ENCODE measurements around the gene PRICKLE1. TPM values are rescaled to one million over a fixed set of nuclear protein-coding genes. Genes with fewer than 3 reads are reported as not detected.

Gene PRICKLE1
- total and polyA plus RNA-seq, 10 of the 15 experiments (the other 5 are each of a cell fraction or from before 2014, with no cell fraction given) = 0.47 to 2.8 (median 0.86) TPM

DNA sequence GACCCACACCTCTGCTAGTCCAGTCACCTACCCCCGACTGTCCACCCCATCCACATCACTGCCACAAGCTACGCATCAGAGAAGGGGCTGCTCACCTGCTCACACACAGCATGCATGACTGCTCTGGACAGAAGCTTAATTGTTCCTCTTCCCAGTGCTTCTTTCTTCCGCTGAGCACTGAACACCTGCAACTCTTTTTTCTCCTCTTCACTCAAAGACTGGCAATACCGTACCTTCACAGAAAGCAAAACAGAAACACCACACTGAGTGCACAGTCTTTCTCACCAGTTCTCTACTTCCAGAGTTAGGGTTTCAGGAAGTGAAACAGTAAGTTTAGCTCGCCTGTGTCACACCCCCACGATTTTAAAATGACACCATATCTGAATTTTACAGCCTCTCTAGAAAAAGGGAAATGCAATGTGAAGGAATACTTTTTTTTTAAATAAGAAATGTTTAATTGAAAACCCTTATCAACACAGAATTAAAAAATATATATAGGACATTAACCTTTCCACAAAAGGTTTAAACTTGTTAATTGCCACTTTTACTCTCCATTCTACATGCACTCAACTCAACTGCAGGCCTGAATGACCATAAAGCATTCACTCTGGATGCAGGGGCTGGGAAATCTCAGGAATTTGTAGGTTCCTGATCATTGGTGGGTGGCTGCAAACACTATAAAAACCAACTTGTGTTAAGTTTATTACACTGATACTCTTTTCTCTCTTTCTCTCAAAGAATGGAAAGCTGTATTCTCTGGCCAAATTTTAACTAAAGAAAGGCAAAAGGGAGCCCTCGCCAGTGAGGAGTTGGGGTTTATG, 120.0 kb downstream of the PRICKLE1 start (continued):
- peak; percentile 12; the same call in 1 of the 2 replicates for TF ChIP-seq TARDBP (IDR thresholded peaks at IDR 0.05; ENCODE audit: borderline replicate concordance)
- no peak; a peak in 1 of 3 replicates for TF ChIP-seq EGR1 (IDR thresholded peaks at IDR 0.05; ENCODE audit: borderline replicate concordance in 1 of 2, low read depth in 2 of 2, low read length in 2 of 2)
- no peak for TF ChIP-seq KDM1A (IDR thresholded peaks at IDR 0.05; ENCODE audit: borderline replicate concordance)
- TF ChIP-seq JUNB (IDR thresholded peaks at IDR 0.05) = 0 out of 2 replicates have a peak, but pooled peaks have one; percentile 18
- TF ChIP-seq CBX5 (IDR thresholded peaks at IDR 0.05; ENCODE audit: low read depth) = peak; percentile 71; the same call in 1 of the 2 replicates
- TF ChIP-seq POLR2AphosphoS2 (IDR thresholded peaks at IDR 0.05; ENCODE audit: low read depth, low read length) = no peak
- TF ChIP-seq TCF12 (IDR thresholded peaks at IDR 0.05; ENCODE audit: low read depth, low read length) = 0 out of 2 replicates have a peak, but pooled peaks have one; percentile 24
- TF ChIP-seq SIN3A (IDR thresholded peaks at IDR 0.05; ENCODE audit: low read depth, low read length) = no peak
- no peak for TF ChIP-seq EZH2 (IDR thresholded peaks at IDR 0.05; ENCODE audit: borderline replicate concordance, control insufficient read depth, low read depth, low read length)
- TF ChIP-seq, protein P1, sequence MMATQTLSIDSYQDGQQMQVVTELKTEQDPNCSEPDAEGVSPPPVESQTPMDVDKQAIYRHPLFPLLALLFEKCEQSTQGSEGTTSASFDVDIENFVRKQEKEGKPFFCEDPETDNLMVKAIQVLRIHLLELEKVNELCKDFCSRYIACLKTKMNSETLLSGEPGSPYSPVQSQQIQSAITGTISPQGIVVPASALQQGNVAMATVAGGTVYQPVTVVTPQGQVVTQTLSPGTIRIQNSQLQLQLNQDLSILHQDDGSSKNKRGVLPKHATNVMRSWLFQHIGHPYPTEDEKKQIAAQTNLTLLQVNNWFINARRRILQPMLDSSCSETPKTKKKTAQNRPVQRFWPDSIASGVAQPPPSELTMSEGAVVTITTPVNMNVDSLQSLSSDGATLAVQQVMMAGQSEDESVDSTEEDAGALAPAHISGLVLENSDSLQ (IDR thresholded peaks at IDR 0.05) = peak; percentile 42; the same call in 1 of the 2 replicates
- TF ChIP-seq SIX5 (IDR thresholded peaks at IDR 0.05; ENCODE audit: low read depth, low read length, severe bottlenecking) = peak; percentile 5
- TF ChIP-seq PAX5 (IDR thresholded peaks at IDR 0.05; ENCODE audit: borderline replicate concordance, low read depth, low read length) = peak; percentile 60; the same call in 1 of the 2 replicates
- 0 out of 2 replicates have a peak, but pooled peaks have one; percentile 52 for TF ChIP-seq BCL11A (IDR thresholded peaks at IDR 0.05; ENCODE audit: low read depth, low read length)
- TF ChIP-seq CHD1 (IDR thresholded peaks at IDR 0.05; ENCODE audit: low read depth, low read length) = peak; percentile 46; the same call in 1 of the 2 replicates
- TF ChIP-seq, protein P2, sequence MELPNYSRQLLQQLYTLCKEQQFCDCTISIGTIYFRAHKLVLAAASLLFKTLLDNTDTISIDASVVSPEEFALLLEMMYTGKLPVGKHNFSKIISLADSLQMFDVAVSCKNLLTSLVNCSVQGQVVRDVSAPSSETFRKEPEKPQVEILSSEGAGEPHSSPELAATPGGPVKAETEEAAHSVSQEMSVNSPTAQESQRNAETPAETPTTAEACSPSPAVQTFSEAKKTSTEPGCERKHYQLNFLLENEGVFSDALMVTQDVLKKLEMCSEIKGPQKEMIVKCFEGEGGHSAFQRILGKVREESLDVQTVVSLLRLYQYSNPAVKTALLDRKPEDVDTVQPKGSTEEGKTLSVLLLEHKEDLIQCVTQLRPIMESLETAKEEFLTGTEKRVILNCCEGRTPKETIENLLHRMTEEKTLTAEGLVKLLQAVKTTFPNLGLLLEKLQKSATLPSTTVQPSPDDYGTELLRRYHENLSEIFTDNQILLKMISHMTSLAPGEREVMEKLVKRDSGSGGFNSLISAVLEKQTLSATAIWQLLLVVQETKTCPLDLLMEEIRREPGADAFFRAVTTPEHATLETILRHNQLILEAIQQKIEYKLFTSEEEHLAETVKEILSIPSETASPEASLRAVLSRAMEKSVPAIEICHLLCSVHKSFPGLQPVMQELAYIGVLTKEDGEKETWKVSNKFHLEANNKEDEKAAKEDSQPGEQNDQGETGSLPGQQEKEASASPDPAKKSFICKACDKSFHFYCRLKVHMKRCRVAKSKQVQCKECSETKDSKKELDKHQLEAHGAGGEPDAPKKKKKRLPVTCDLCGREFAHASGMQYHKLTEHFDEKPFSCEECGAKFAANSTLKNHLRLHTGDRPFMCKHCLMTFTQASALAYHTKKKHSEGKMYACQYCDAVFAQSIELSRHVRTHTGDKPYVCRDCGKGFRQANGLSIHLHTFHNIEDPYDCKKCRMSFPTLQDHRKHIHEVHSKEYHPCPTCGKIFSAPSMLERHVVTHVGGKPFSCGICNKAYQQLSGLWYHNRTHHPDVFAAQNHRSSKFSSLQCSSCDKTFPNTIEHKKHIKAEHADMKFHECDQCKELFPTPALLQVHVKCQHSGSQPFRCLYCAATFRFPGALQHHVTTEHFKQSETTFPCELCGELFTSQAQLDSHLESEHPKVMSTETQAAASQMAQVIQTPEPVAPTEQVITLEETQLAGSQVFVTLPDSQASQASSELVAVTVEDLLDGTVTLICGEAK (IDR thresholded peaks at IDR 0.05; ENCODE audit: borderline replicate concordance) = peak; percentile 69; the same call in 1 of the 2 replicates
- TF ChIP-seq IKZF1 (conservative IDR thresholded peaks at IDR 0.05) = peak; percentile 84
- peak; percentile 50; the same call in 1 of the 2 replicates for TF ChIP-seq GABPA (IDR thresholded peaks at IDR 0.05; ENCODE audit: low read depth)
- peak; percentile 55 to 68; a peak in 3 of 4 replicates for TF ChIP-seq BHLHE40 (IDR thresholded peaks at IDR 0.05; ENCODE audit: borderline replicate concordance in 1 of 2, low read depth in 2 of 2, low read length in 1 of 2)
- TF ChIP-seq CHD2 (IDR thresholded peaks at IDR 0.05; ENCODE audit: borderline replicate concordance, low read depth, low read length) = 0 out of 2 replicates have a peak, but pooled peaks have one; percentile 48
- TF ChIP-seq SP1 (IDR thresholded peaks at IDR 0.05; ENCODE audit: low read depth, low read length) = peak; percentile 14
- TF ChIP-seq POU2F2 (IDR thresholded peaks at IDR 0.05; ENCODE audit: borderline replicate concordance, low read depth, low read length) = 0 out of 3 replicates have a peak, but pooled peaks have one; percentile 16
- peak; percentile 85 for TF ChIP-seq NFIC (IDR thresholded peaks at IDR 0.05; ENCODE audit: low read depth, low read length)
- TF ChIP-seq TBL1XR1 (IDR thresholded peaks at IDR 0.05; ENCODE audit: low read depth, low read length) = peak; percentile 50; the same call in 1 of the 2 replicates
- peak; percentile 64 for TF ChIP-seq DPF2 (IDR thresholded peaks at IDR 0.05)
- TF ChIP-seq NBN (IDR thresholded peaks at IDR 0.05) = peak; percentile 93
- peak; percentile 23; the same call in 1 of the 2 replicates for TF ChIP-seq ZNF24 (IDR thresholded peaks at IDR 0.05)
- peak; percentile 66 for TF ChIP-seq MXI1 (IDR thresholded peaks at IDR 0.05; ENCODE audit: low read depth, low read length)

Data from GM12878 (cell line).